Measurements from ENCODE around the gene TPST2.

TPST2 gene

DNA sequence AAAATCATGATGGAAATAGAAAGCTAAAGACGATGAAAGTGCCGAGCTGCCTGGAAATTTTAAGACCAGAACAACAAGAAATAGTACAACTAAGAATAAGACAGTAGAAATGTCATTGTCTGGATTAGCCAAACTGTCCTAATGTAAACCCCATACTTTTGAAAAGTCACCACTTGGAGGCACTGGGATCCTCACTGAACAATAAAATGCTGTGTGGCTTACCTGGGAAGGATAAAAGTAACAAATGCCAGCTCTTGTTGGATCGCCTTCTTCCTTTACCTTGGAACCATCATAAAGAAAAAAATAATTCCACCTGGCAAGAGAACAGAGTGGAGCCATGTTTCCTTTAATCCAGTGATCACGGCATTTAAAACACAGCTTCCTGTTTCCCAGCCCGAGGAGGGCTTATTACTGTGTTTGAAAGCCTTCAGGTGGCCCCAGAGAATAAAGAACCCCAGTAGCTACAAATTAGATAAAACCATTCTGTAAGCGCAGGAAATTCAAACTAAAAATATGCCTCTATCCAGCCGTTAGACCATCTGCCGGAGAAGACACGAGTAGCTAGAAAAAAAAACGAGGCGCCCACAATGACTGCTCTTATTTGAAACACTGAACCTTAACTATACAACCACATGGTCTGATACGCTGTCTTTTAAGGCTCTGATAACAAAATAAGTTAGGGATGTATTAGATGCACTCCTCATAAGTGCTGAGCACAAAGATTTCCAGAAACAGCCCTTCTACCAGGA is 110.7 kb downstream of the TPST2 start:
- DNase-seq (ENCODE audit: low spot score) (no peak), ATAC-seq (ENCODE audit: low read depth) (no peak)
- Histone ChIP-seq H3K9me3 (ENCODE audit: severe bottlenecking) (no peaks in the 10 kb centered on the region), H3K4me1 (ENCODE audit: insufficient read depth, poor library complexity, severe bottlenecking) (peaks cover 41% of the 10 kb centered on the region), H3K36me3 (ENCODE audit: low read depth) (peaks cover 46% of the 10 kb centered on the region), H3K4me3 (ENCODE audit: severe bottlenecking) (peak overlapping the region; percentile 11), H3K27ac (ENCODE audit: poor library complexity, severe bottlenecking) (peak overlapping the region; percentile 72), H3K27me3 (ENCODE audit: insufficient read depth, poor library complexity, severe bottlenecking) (no peaks in the 10 kb centered on the region)
- TF ChIP-seq, protein P1, sequence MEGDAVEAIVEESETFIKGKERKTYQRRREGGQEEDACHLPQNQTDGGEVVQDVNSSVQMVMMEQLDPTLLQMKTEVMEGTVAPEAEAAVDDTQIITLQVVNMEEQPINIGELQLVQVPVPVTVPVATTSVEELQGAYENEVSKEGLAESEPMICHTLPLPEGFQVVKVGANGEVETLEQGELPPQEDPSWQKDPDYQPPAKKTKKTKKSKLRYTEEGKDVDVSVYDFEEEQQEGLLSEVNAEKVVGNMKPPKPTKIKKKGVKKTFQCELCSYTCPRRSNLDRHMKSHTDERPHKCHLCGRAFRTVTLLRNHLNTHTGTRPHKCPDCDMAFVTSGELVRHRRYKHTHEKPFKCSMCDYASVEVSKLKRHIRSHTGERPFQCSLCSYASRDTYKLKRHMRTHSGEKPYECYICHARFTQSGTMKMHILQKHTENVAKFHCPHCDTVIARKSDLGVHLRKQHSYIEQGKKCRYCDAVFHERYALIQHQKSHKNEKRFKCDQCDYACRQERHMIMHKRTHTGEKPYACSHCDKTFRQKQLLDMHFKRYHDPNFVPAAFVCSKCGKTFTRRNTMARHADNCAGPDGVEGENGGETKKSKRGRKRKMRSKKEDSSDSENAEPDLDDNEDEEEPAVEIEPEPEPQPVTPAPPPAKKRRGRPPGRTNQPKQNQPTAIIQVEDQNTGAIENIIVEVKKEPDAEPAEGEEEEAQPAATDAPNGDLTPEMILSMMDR (IDR thresholded peaks at IDR 0.05; ENCODE audit: poor library complexity, severe bottlenecking): peak; percentile 26

DNA sequence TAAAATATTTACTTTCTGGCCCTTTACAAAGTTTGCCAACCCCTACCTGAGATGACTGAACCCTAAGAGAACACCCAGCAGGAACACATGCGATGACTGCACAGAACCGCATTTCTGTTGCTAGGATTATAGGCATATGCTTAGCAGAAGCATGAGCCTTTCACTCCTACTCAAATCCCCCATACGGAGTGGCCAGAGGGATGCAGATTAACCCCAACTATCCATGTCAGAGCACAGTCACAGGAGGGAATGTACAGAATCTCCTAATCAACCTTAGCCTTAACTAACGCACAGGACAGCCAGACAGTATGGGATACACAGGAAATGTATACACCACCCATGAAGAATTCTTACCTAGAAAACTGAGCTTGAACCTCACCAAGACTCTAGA is 112.6 kb downstream of the TPST2 start:
- no peak for ATAC-seq (ENCODE audit: low read depth)
- Histone ChIP-seq H3K9me3 (ENCODE audit: severe bottlenecking) (no peaks in the 10 kb centered on the region), H3K27me3 (ENCODE audit: insufficient read depth, poor library complexity, severe bottlenecking) (no peaks in the 10 kb centered on the region), H3K4me1 (ENCODE audit: insufficient read depth, poor library complexity, severe bottlenecking) (peaks cover 48% of the 10 kb centered on the region), H3K4me3 (ENCODE audit: severe bottlenecking) (no peak overlapping the region), H3K36me3 (ENCODE audit: low read depth) (peaks cover 65% of the 10 kb centered on the region), H3K27ac (ENCODE audit: poor library complexity, severe bottlenecking) (peak overlapping the region; percentile 56)
- TF ChIP-seq, protein P1 (IDR thresholded peaks at IDR 0.05; ENCODE audit: poor library complexity, severe bottlenecking): no peak
- DNase-seq (ENCODE audit: low spot score): no peak

DNA sequence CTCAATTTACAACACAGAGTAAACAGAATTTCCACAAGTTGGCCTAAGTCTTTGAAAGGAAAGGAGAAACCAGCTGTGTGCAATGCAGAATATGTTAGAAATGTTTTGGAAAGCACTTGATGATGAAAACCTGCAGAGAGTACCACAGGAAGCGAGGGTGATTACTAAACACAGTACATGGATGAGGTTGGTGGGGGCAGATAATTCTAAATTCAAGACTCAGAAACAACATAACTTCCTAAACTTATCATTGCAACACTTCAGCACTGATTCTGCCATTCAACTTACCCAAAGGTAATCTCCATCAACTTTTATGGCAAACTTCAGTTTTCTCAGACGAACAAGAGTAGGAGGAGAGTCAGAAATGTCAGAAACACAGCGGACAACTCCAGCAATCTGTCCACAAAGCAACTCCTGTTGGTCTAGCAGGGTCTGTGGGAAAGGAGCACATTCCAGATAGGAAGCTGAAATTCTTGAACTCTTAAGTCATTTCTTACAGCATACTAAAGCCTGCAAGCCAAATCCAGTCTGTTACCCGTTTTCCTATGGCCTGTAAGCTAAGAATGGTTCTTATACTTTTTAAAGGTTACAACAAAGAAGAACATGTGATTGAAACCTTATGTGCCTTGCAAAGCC is 113.1 kb downstream of the TPST2 start:
- TF ChIP-seq, protein P1 (IDR thresholded peaks at IDR 0.05; ENCODE audit: poor library complexity, severe bottlenecking): no peak
- peak overlapping the region; percentile 56 for H3K27ac ChIP-seq (ENCODE audit: poor library complexity, severe bottlenecking)
- H3K9me3 ChIP-seq (ENCODE audit: severe bottlenecking): no peaks in the 10 kb centered on the region
- H3K4me1 ChIP-seq (ENCODE audit: insufficient read depth, poor library complexity, severe bottlenecking): peaks cover 51% of the 10 kb centered on the region
- H3K36me3 ChIP-seq (ENCODE audit: low read depth): peaks cover 70% of the 10 kb centered on the region
- ATAC-seq (ENCODE audit: low read depth) (peak; percentile 19; the same call in 1 of the 3 replicates), DNase-seq (ENCODE audit: low spot score) (no peak)
- H3K27me3 ChIP-seq (ENCODE audit: insufficient read depth, poor library complexity, severe bottlenecking): no peaks in the 10 kb centered on the region
- no peak overlapping the region for H3K4me3 ChIP-seq (ENCODE audit: severe bottlenecking)

DNA sequence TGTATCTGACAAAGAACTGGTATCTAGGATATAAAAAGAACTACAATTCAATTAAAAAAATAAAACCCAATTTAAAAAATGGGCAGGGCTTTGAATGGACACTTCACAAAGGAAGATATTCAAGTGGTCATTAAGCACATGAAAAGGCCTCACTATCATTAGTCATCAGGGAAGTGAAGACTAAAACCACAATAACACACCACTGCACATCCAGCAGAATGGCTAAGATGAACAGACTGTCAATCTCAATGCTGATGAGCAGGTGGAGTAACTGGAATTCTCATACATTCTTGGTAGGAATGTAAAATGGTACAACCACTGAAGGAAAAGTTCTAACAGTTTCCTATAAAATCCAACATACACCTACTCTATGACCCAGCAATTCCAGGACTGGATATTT is 115.2 kb downstream of the TPST2 start:
- TF ChIP-seq, protein P1 (IDR thresholded peaks at IDR 0.05; ENCODE audit: poor library complexity, severe bottlenecking): no peak
- ATAC-seq (ENCODE audit: low read depth) (no peak), DNase-seq (ENCODE audit: low spot score) (no peak)
- Histone ChIP-seq H3K4me3 (ENCODE audit: severe bottlenecking) (no peak overlapping the region), H3K36me3 (ENCODE audit: low read depth) (peaks cover 86% of the 10 kb centered on the region), H3K27ac (ENCODE audit: poor library complexity, severe bottlenecking) (peak overlapping the region; percentile 98), H3K27me3 (ENCODE audit: insufficient read depth, poor library complexity, severe bottlenecking) (no peaks in the 10 kb centered on the region), H3K4me1 (ENCODE audit: insufficient read depth, poor library complexity, severe bottlenecking) (peaks cover 51% of the 10 kb centered on the region), H3K9me3 (ENCODE audit: severe bottlenecking) (no peaks in the 10 kb centered on the region)
